Endothelial cell of umbilical vein (primary cell): ENCODE data around the gene SMAD5. TPM values are rescaled to one million over a fixed set of nuclear protein-coding genes. Genes with fewer than 3 reads are reported as not detected.

Source experiments
- BruUV-seq: library from RNA; stranded (reverse); fragments of 400-500 nt; replicated peaks from 2 replicates; lab custom pipeline; 2021; lab: Mats Ljungman, UMichigan
- CTCF ChIA-PET: fragments of 300-600, 350-600 bp; sonication (Branson Sonifier 250); formaldehyde crosslinking; loops from one replicate; lab custom pipeline; 2021; ENCODE audit warnings: antibody characterized with exemption, inconsistent platforms; lab: Charles Lee
- POLR2A ChIA-PET: fragments of 300-600, 350-600 bp; sonication (Branson Sonifier 250); formaldehyde crosslinking; loops from one replicate; lab custom pipeline; 2021; ENCODE audit warnings: antibody characterized with exemption, inconsistent platforms; lab: Charles Lee
- DNase-seq: peaks from one replicate; pipeline ENCODE4 v3.0.0-alpha.2; 2011; ENCODE audit warnings: low read depth, low spot score
- FAIRE-seq: peaks from 2 replicates; lab custom pipeline; 2011; peaks lifted over from hg19 to GRCh38; lab: Jason Lieb, UNC
- H2AFZ ChIP-seq: 2 replicates; pipeline ENCODE4 v1.6.0; 2012; ENCODE audit warnings: low read depth, low read length, control low read depth, inconsistent platforms
- H3K27ac ChIP-seq: 2 replicates; pipeline ENCODE4 v1.5.1; 2011; ENCODE audit warnings: low read depth, mild to moderate bottlenecking, control low read depth, low read length, moderate library complexity; ENCODE audit not compliant: insufficient read depth
- H3K27me3 ChIP-seq, 2 experiments: 2 replicates each; pipeline versions ENCODE4 v1.6.0 to v1.6.1; 2011; ENCODE audit warnings: low read length in 2 of 2, mixed read lengths in 1 of 2; ENCODE audit not compliant: control insufficient read depth in 2 of 2, insufficient read depth in 2 of 2
- H3K36me3 ChIP-seq, 2 experiments: 2 replicates in 1 of 2; 3 replicates in 1 of 2; pipeline ENCODE4 v1.5.1; 2011; ENCODE audit warnings: low read length in 2 of 2, mild to moderate bottlenecking in 1 of 2, moderate library complexity in 1 of 2; ENCODE audit not compliant: control insufficient read depth in 2 of 2, insufficient read depth in 2 of 2; ENCODE audit errors: extremely low read depth in 1 of 2
- H3K4me1 ChIP-seq: 3 replicates; pipeline ENCODE4 v1.5.1; 2011; ENCODE audit warnings: mild to moderate bottlenecking, low read length; ENCODE audit not compliant: control insufficient read depth, insufficient read depth; ENCODE audit errors: extremely low read depth
- H3K4me2 ChIP-seq: 2 replicates; pipeline ENCODE4 v1.6.1; 2011; ENCODE audit warnings: low read length, control low read depth, mixed read lengths; ENCODE audit not compliant: insufficient read depth
- H3K4me3 ChIP-seq, 3 experiments: fragments of 200-600 bp in 1 of 3; sonication (generic), shearing (Covaris generic) in 1 of 3; replicated peaks in 1 of 3; 2 replicates each; pipeline ENCODE4 v1.5.1; 2011 to 2016; ENCODE audit warnings: control low read depth in 3 of 3, low read length in 3 of 3, mild to moderate bottlenecking in 2 of 3, inconsistent platforms in 1 of 3, low read depth in 1 of 3, moderate library complexity in 1 of 3; ENCODE audit not compliant: insufficient read depth in 1 of 3
- H3K79me2 ChIP-seq: 2 replicates; pipeline ENCODE4 v1.6.0; 2012; ENCODE audit warnings: low read length, inconsistent platforms; ENCODE audit not compliant: control insufficient read depth, insufficient read depth
- H3K9ac ChIP-seq: replicated peaks from 2 replicates; pipeline ENCODE3; 2011; ENCODE audit warnings: low read length, control low read depth; ENCODE audit not compliant: insufficient read depth; ENCODE audit errors: extremely low read depth
- H3K9me1 ChIP-seq: replicated peaks from 3 replicates; pipeline ENCODE4 v1.6.0; 2011; ENCODE audit warnings: mild to moderate bottlenecking, low read length; ENCODE audit not compliant: control insufficient read depth, insufficient read depth; ENCODE audit errors: extremely low read depth
- H3K9me3 ChIP-seq: replicated peaks from 2 replicates; pipeline ENCODE4 v1.5.1; 2012; ENCODE audit warnings: low read length, inconsistent platforms; ENCODE audit not compliant: control insufficient read depth, insufficient read depth
- H4K20me1 ChIP-seq: replicated peaks from 2 replicates; pipeline ENCODE3; 2011; ENCODE audit warnings: mild to moderate bottlenecking, low read length; ENCODE audit not compliant: control insufficient read depth, insufficient read depth; ENCODE audit errors: extremely low read depth
- EZH2 ChIP-seq: IDR thresholded peaks from 2 replicates; pipeline ENCODE4 v1.6.1; 2012; ENCODE audit warnings: borderline replicate concordance, low read depth, mild to moderate bottlenecking, moderate library complexity, low read length, inconsistent platforms; ENCODE audit not compliant: severe bottlenecking
- FOS ChIP-seq: IDR thresholded peaks from 2 replicates; pipeline ENCODE4 v1.6.1; 2011; ENCODE audit warnings: mild to moderate bottlenecking, low read length, moderate library complexity, borderline replicate concordance; ENCODE audit not compliant: insufficient read depth
- GATA2 ChIP-seq: IDR thresholded peaks from 2 replicates; pipeline ENCODE4 v1.7.0; 2011; ENCODE audit warnings: low read depth, mild to moderate bottlenecking, moderate library complexity, mixed read lengths, low read length; ENCODE audit not compliant: insufficient read length, insufficient read depth
- JUN ChIP-seq: IDR thresholded peaks from 2 replicates; pipeline ENCODE4 v1.6.1; 2011; ENCODE audit warnings: borderline replicate concordance, low read depth; ENCODE audit not compliant: insufficient read length, insufficient read depth
- MYC ChIP-seq: IDR thresholded peaks from one replicate; pipeline ENCODE4 v1.6.1; 2011; ENCODE audit warnings: mild to moderate bottlenecking, low read depth, low read length
- POLR2A ChIP-seq: IDR thresholded peaks from 2 replicates; pipeline ENCODE4 v1.6.1; 2012; ENCODE audit warnings: low read depth, mild to moderate bottlenecking, control low read depth, low read length
- POLR2AphosphoS5 ChIP-seq: IDR thresholded peaks from 2 replicates; pipeline ENCODE4 v1.6.1; 2012; ENCODE audit warnings: low read depth, mild to moderate bottlenecking, control low read depth, low read length, moderate library complexity; ENCODE audit not compliant: insufficient read depth
- dilution Hi-C: fragments of 300-500 bp; cut with MboI; formaldehyde crosslinking; loops from one replicate; pipeline ENCODE4 v1.15.0; 2019; ENCODE audit warnings: low sequenced_read_pairs; ENCODE audit not compliant: extremely low pct_ligation_motif_present
- intact Hi-C: fragments of 100-400 bp; cut with micrococcal nuclease; formaldehyde crosslinking; loops from one replicate; pipeline ENCODE4 v1.10.0; 2022
- polyA plus RNA-seq, 4 experiments: library from polyadenylated mRNA; depleted of rRNA in 3 of 4; stranded (reverse) in 3 of 4; unstranded in 1 of 4; fragments of >200 nt; gene quantifications; 2 replicates each; pipeline versions ENCODE4 v1.2.1 to v1.2.3, GENCODE V29; 2011 to 2012; ENCODE audit warnings: missing spikeins in 1 of 4
- total RNA-seq: library from RNA; stranded (reverse); gene quantifications from 2 replicates; pipeline ENCODE4 v1.2.3, GENCODE V29; 2021
- TF ChIP-seq, protein P1 (sequence below): IDR thresholded peaks from 2 replicates; pipeline ENCODE4 v1.6.1; 2011; ENCODE audit not compliant: insufficient read depth, insufficient read length
- TF ChIP-seq, protein P2 (sequence below), 2 donors: IDR thresholded peaks; 1 replicate in 1 of 2; 2 replicates in 1 of 2; pipeline ENCODE4 v1.5.1; 2011; ENCODE audit warnings: low read length in 2 of 2, mild to moderate bottlenecking in 2 of 2, moderate library complexity in 2 of 2, control low read depth in 1 of 2, inconsistent platforms in 1 of 2, low read depth in 1 of 2; ENCODE audit not compliant: insufficient read depth in 1 of 2; ENCODE audit errors: extremely low read depth in 1 of 2

The SMAD5 gene
- total and polyA plus RNA-seq, 2 donors (not counting 3 experiments of a cell fraction or from before 2014, with no cell fraction given) = 26.0 to 66.0 TPM

DNA sequence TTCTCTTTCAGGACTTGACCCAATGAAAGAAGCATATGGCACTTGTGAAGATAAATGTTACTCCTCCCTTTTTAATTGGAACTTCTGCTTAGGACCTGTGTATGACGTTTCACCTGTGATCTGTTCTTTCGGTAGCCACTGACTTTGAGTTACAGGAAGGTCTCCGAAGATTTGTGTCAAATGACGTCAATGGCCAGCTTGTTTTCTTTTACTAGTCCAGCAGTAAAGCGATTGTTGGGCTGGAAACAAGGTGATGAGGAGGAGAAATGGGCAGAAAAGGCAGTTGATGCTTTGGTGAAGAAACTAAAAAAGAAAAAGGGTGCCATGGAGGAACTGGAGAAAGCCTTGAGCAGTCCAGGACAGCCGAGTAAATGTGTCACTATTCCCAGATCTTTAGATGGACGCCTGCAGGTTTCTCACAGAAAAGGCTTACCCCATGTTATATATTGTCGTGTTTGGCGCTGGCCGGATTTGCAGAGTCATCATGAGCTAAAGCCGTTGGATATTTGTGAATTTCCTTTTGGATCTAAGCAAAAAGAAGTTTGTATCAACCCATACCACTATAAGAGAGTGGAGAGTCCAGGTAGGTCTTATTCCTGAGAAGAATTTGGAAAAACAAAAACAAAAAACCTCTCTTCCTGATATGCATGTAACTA is 21.1 kb downstream of the SMAD5 start:
- CTCF ChIA-PET = interaction anchor here (0.8 kb wide), 1 partner anchor 9 kb away, joined by 3 read pairs; no protein-coding TSS in a partner anchor
- Histone ChIP-seq H3K4me2 (no peak overlapping the region), H3K4me1 (no peaks in the 10 kb centered on the region), H3K9ac (no peak overlapping the region), H3K27me3 (no peaks in the 10 kb centered on the region), H4K20me1 (peaks cover 8% of the 10 kb centered on the region), H3K27ac (no peak overlapping the region), H3K4me3 (no peak overlapping the region), H3K9me3 (no peaks in the 10 kb centered on the region), H3K79me2 (peaks cover 80% of the 10 kb centered on the region), H2AFZ (no peak overlapping the region), H3K36me3 (peaks cover 10 to 12% of the 10 kb centered on the region in 2 experiments), H3K9me1 (no peaks in the 10 kb centered on the region)
- POLR2A ChIA-PET = interaction anchor here (0.8 kb wide), 1 partner anchor 20 kb away, joined by 3 read pairs; no protein-coding TSS in a partner anchor
- TF ChIP-seq FOS = no peak
- TF ChIP-seq, protein P1, sequence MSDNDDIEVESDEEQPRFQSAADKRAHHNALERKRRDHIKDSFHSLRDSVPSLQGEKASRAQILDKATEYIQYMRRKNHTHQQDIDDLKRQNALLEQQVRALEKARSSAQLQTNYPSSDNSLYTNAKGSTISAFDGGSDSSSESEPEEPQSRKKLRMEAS = no peak
- no peak for TF ChIP-seq POLR2AphosphoS5
- no peak for TF ChIP-seq EZH2
- no peak for TF ChIP-seq JUN
- no peak for TF ChIP-seq MYC
- TF ChIP-seq, protein P2, sequence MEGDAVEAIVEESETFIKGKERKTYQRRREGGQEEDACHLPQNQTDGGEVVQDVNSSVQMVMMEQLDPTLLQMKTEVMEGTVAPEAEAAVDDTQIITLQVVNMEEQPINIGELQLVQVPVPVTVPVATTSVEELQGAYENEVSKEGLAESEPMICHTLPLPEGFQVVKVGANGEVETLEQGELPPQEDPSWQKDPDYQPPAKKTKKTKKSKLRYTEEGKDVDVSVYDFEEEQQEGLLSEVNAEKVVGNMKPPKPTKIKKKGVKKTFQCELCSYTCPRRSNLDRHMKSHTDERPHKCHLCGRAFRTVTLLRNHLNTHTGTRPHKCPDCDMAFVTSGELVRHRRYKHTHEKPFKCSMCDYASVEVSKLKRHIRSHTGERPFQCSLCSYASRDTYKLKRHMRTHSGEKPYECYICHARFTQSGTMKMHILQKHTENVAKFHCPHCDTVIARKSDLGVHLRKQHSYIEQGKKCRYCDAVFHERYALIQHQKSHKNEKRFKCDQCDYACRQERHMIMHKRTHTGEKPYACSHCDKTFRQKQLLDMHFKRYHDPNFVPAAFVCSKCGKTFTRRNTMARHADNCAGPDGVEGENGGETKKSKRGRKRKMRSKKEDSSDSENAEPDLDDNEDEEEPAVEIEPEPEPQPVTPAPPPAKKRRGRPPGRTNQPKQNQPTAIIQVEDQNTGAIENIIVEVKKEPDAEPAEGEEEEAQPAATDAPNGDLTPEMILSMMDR (IDR thresholded peaks at IDR 0.05; ENCODE audit: extremely low read depth in 1 of 2, insufficient read depth in 1 of 2, low read depth in 1 of 2, low read length in 2 of 2) = no peak
- no peak for TF ChIP-seq POLR2A
- no peak for TF ChIP-seq GATA2
- DNase-seq = no peak
- dilution Hi-C loops (no loop called here), intact Hi-C loops (no loop called here)
- no TSS peak for BruUV-seq
- FAIRE-seq = no peak
